GM15510 (cell line): ENCODE results near the gene CCDC51.
A peak's percentile ranks its signal among the peaks of the same experiment; 100 is the strongest.

ENCODE experiments used
- POLR2A ChIP-seq: IDR thresholded peaks from 3 replicates; pipeline ENCODE4 v1.6.1; 2011; ENCODE audit warnings: borderline replicate concordance; ENCODE audit not compliant: insufficient read length; ENCODE audit errors: extremely low read depth

CCDC51 gene

GRCh38 chr3:48467473-48468267 lies 27.8 kb upstream of the CCDC51 start:
- TF ChIP-seq POLR2A = no peak

GRCh38 chr3:48467110-48467454 lies 27.2 kb upstream of the CCDC51 start:
- TF ChIP-seq POLR2A = no peak

DNA sequence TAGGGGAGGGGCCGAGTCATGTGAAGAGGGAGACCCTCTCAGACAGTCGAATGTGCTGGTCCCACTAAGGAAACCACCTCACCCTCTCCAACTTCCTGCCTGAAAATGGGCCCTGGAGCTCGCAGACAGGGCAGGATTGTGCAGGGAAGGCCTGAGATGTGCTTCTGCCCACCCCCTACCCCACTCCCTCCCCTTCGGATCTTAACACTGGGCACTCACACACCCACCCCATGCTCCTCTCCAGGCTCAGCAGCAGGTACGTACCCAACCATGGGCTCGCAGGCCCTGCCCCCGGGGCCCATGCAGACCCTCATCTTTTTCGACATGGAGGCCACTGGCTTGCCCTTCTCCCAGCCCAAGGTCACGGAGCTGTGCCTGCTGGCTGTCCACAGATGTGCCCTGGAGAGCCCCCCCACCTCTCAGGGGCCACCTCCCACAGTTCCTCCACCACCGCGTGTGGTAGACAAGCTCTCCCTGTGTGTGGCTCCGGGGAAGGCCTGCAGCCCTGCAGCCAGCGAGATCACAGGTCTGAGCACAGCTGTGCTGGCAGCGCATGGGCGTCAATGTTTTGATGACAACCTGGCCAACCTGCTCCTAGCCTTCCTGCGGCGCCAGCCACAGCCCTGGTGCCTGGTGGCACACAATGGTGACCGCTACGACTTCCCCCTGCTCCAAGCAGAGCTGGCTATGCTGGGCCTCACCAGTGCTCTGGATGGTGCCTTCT lies 26.6 kb upstream of the CCDC51 start:
- no peak for TF ChIP-seq POLR2A

DNA sequence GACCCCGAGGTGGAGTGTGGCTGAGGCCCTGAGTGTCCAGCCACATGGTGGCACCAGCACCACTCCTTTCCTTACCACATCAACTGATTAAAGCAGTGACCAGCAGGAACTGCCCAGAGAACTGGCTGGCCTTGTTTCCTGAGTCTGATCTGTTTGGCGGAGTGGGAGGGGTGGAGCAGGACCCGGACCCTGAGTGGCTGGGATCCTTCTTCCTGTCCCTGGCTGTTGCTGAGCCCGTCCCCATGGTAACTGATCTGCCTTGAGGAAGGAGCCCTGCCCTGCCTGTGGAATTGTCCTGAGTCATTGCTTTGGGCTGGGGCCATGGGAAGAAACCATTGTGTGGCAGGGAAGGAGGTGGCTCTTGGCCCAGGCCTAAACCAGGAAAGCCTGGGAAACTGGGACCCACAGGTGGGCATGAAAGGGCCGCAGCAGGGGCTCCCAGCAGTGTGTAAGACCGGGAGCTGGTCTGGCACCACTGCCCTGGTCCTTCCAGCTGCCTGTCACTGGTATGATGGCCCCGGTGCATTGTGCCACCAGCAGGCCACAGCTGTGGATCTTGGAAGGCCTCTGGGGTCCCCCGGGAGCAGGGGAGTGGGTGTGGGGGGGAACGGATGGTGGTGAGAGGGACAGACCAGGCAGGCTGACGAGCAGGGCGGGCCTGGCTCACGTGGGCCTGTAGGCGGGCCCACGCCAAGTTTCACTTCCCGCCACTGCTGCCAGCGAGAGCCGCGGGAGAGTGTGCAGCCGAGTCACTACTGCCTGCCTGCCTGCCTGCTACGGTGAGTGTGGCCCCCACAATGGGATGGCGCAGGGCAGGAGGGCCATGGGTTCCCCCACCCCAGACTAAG lies 25.8 kb upstream of the CCDC51 start:
- TF ChIP-seq POLR2A = peak; percentile 98

DNA sequence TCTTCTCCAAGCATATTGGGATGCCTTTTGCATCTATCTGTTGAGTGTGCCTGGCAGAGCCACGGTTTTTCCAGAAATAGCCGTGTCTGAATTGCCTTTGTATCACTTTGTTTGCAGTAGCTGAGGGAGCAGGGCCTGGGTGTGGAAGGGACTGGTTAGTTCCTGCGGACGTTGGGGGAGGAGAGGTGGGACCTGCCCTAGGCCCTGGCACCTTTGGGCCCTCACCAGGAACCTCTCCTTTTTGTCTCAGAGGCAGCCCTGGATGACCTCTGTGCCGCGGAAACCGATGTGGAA lies 25.3 kb upstream of the CCDC51 start:
- no peak for TF ChIP-seq POLR2A

- TF ChIP-seq POLR2A = no peak
These were observed 24.8 kb upstream of the CCDC51 start for GRCh38 chr3:48464713-48465221.

- no peak for TF ChIP-seq POLR2A
These were observed 23.8 kb upstream of the CCDC51 start for GRCh38 chr3:48463703-48464102.

DNA sequence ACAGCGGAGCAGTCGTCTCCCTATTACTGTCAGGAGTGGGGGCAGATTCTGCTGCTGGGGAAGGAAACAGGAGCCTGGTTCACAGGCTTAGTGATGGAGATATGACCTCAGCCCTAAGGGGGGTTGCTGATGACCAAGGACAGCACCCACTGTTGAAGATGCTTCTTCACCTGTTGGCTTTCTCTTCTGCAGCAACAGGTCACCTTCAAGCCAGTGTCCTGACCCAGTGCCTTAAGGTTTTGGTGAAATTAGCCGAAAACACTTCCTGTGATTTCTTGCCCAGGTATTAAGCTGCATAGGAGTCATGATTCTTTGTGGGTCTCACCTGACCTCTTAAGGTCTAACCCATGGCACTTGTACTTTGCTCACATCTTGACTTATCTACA lies 20.6 kb upstream of the CCDC51 start:
- TF ChIP-seq POLR2A = no peak

DNA sequence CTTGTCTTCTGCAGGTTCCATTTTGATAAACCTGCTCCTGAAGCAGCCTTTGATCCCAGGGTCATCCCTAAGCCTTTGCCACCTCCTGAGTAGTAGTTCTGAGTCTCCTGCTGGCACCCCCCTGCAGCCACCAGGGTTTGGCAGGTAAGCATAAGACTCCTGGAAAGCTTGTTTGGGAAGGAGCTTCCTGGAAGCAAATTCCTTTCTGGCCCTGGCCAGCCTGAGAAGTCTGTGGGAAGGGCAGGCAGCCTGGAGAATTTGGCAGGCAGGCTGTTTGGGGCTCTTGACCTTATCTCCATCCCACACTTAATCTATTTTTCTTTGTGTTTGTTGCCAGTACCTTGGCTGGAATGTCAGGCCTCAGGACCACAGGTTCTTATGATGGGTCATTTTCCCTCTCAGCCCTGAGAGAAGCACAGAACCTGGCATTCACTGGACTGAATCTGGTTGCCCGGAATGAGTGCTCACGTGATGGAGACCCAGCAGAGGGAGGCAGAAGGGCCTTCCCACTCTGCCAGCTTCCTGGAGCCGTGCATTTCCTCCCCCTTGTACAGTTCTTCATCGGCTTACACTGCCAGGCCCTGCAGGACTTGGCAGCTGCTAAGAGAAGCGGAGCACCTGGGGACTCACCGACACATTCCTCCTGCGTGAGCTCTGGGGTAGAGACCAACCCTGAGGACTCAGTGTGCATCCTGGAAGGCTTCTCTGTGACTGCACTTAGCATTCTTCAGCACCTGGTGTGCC lies 20.0 kb upstream of the CCDC51 start:
- TF ChIP-seq POLR2A = no peak

DNA sequence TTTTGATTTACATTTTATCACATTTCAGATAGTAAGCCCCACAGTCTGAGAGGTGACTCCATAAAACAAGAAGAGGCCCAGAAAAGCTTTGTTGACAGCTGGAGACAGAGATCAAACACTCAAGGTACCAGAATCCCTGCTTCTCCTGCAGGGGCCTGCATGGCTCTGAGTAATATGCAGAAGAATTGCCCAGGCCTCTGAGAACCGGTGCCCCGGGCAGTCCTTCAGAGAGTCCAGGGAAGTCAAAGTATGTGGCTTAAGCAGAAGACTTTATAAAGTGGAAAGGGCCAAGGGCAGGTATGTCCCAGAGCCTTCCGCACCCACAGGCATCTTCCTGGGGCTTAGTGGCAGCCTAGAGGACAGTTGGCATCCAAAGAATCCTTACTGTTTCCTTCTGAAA lies 19.4 kb upstream of the CCDC51 start:
- TF ChIP-seq POLR2A = no peak

- no peak for TF ChIP-seq POLR2A
These were observed 16.5 kb upstream of the CCDC51 start for GRCh38 chr3:48456456-48456855.

- TF ChIP-seq POLR2A = no peak
These were observed 11.4 kb upstream of the CCDC51 start for GRCh38 chr3:48451270-48451669.

DNA sequence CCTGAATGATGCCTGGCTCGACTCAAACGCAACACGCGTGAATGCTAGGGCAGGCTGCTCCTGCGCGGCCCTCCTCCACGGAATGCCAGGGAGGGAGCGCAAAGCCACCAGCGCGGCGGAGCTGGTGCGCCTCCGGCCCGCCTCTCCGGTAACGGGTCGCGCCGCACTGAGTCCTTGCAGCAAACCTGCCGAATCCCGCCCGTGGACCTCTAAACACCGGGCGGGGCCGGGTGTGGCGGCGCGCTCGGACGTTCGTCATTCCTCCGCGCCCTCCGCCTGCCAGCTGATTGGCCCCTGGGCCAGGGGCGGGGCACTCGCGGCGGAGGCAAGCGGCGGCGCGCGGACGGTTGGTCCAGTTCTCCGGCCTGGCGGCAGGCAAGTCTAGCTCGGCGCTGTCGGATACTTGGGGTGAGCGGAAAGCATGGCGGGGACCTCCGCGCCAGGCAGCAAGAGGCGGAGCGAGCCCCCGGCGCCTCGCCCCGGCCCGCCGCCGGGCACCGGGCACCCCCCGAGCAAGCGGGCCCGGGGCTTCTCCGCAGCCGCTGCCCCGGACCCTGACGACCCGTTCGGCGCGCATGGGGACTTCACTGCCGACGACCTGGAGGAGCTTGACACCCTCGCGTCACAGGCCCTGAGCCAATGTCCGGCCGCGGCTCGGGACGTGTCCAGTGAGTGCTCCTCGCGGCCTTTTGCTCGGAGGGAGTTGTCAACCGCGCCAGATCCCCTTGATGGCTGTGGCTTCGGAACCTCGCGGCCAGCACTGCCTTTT lies 6.7 kb upstream of the CCDC51 start, which contains the start of gene ATRIP:
Gene ATRIP, plus strand, starts transcription at position 313 of the 769 bp plus-strand sequence. Its CDS starts 109 bp downstream, at position 422.
- TF ChIP-seq POLR2A = peak; percentile 98

- TF ChIP-seq POLR2A = no peak
These were observed 6.1 kb upstream of the CCDC51 start for GRCh38 chr3:48446043-48446424.
